ENCODE data around the gene PARVB.

Gene PARVB

GRCh38 chr22:44111562-44112155 lies 87.6 kb downstream of the PARVB start:
- DNase-seq = no peak

GRCh38 chr22:44112191-44112590 lies 88.1 kb downstream of the PARVB start:
- DNase-seq = no peak

GRCh38 chr22:44116331-44116730 lies 92.2 kb downstream of the PARVB start:
- DNase-seq = no peak

- no peak for DNase-seq
Observed at GRCh38 chr22:44116755-44117684, 92.9 kb downstream of the PARVB start.

- no peak for DNase-seq
Observed at GRCh38 chr22:44117746-44118145, 93.6 kb downstream of the PARVB start.

GRCh38 chr22:44118645-44119315 lies 94.7 kb downstream of the PARVB start:
- no peak for DNase-seq

GRCh38 chr22:44119669-44120313 lies 95.7 kb downstream of the PARVB start:
- DNase-seq = no peak

- no peak for DNase-seq
Observed at GRCh38 chr22:44120314-44120704, 96.2 kb downstream of the PARVB start.

- no peak for DNase-seq
Observed at GRCh38 chr22:44125421-44125820, 101.3 kb downstream of the PARVB start.

- DNase-seq = no peak
Observed at GRCh38 chr22:44126807-44127206, 102.7 kb downstream of the PARVB start.

GRCh38 chr22:44127356-44127755 lies 103.3 kb downstream of the PARVB start:
- DNase-seq = no peak

- DNase-seq = no peak
Observed at GRCh38 chr22:44128958-44129618, 105.0 kb downstream of the PARVB start.

- DNase-seq = no peak
Observed at GRCh38 chr22:44129619-44129976, 105.5 kb downstream of the PARVB start.

GRCh38 chr22:44130076-44130711 lies 106.1 kb downstream of the PARVB start:
- no peak for DNase-seq

GRCh38 chr22:44131412-44131811 lies 107.3 kb downstream of the PARVB start:
- no peak for DNase-seq

- no peak for DNase-seq
Observed at GRCh38 chr22:44131989-44132685, 108.0 kb downstream of the PARVB start.

- DNase-seq = no peak
Observed at GRCh38 chr22:44132724-44133123, 108.6 kb downstream of the PARVB start.

GRCh38 chr22:44133161-44133560 lies 109.1 kb downstream of the PARVB start:
- DNase-seq = no peak

GRCh38 chr22:44133901-44134571 lies 109.9 kb downstream of the PARVB start:
- no peak for DNase-seq

- DNase-seq = no peak
Observed at GRCh38 chr22:44136112-44136511, 112.0 kb downstream of the PARVB start.

GRCh38 chr22:44136786-44137185 lies 112.7 kb downstream of the PARVB start:
- no peak for DNase-seq
